ENCODE measurements around the gene CFL1. TPM values are rescaled to one million over a fixed set of nuclear protein-coding genes. Genes with fewer than 3 reads are reported as not detected.
A peak's percentile ranks its signal among the peaks of the same experiment; 100 is the strongest.

Gene CFL1
- total and polyA plus RNA-seq, 10 of the 15 experiments (the other 5 are each of a cell fraction or from before 2014, with no cell fraction given), result 164 to 2,994 (median 1,500) TPM

GRCh38 chr11:65894034-65894591 lies 36.1 kb upstream of the CFL1 start (continued):
- no peak for TF ChIP-seq RELB (IDR thresholded peaks at IDR 0.05; ENCODE audit: low read depth)
- TF ChIP-seq JUNB (IDR thresholded peaks at IDR 0.05), result no peak
- no peak for TF ChIP-seq SMAD1 (IDR thresholded peaks at IDR 0.05; ENCODE audit: low read depth, partially characterized antibody)
- TF ChIP-seq EED (IDR thresholded peaks at IDR 0.05; ENCODE audit: low read depth), result no peak
- TF ChIP-seq CUX1 (IDR thresholded peaks at IDR 0.05; ENCODE audit: insufficient replicate concordance, low read depth, low read length), result no peak
- no peak for TF ChIP-seq MXI1 (IDR thresholded peaks at IDR 0.05; ENCODE audit: low read depth, low read length)
- TF ChIP-seq ZNF687 (IDR thresholded peaks at IDR 0.05), result peak; percentile 47; the same call in 1 of the 2 replicates
- TF ChIP-seq ZBTB33 (IDR thresholded peaks at IDR 0.05), result no peak
- 0 out of 2 replicates have a peak, but pooled peaks have one; percentile 50 for TF ChIP-seq TCF3 (IDR thresholded peaks at IDR 0.05; ENCODE audit: borderline replicate concordance, insufficient read depth, low read depth, low read length)
- no peak for TF ChIP-seq BCLAF1 (IDR thresholded peaks at IDR 0.05)
- no peak for TF ChIP-seq PML (IDR thresholded peaks at IDR 0.05; ENCODE audit: low read length)
- no peak for TF ChIP-seq ZZZ3 (IDR thresholded peaks at IDR 0.05; ENCODE audit: control insufficient read depth, insufficient read length, low read depth)
- TF ChIP-seq IKZF1 (conservative IDR thresholded peaks at IDR 0.05), result peak; percentile 66

All from GM12878 (cell line).